B cell (primary cell): ENCODE measurements around the gene PAK6. TPM values are rescaled to one million over a fixed set of nuclear protein-coding genes. Genes with fewer than 3 reads are reported as not detected.

ENCODE experiments used
- ATAC-seq: fragments of 200-7000 bp; cut with Tn5 transposase; one replicate; pipeline ENCODE4 v1.10.0; 2021; ENCODE audit warnings: low read depth, mild to moderate bottlenecking, moderate number of reproducible peaks, moderate library complexity
- CTCF ChIA-PET: fragments of 350-600 bp; sonication (Branson Sonifier 250); formaldehyde crosslinking; loops from one replicate; lab custom pipeline; 2021; ENCODE audit warnings: antibody characterized with exemption, inconsistent platforms; lab: Charles Lee
- POLR2A ChIA-PET: fragments of 350-600 bp; sonication (Branson Sonifier 250); formaldehyde crosslinking; loops from one replicate; lab custom pipeline; 2021; ENCODE audit warnings: antibody characterized with exemption; lab: Charles Lee
- DNase-seq: peaks from one replicate; pipeline ENCODE4 v3.0.0; 2013
- H2AFZ ChIP-seq: 2 replicates; pipeline ENCODE4 v1.6.1; 2012; ENCODE audit warnings: mild to moderate bottlenecking, low read depth, low read length; ENCODE audit not compliant: insufficient read depth, poor library complexity, severe bottlenecking
- H3K27ac ChIP-seq, 2 donors: 1 replicate in 1 of 2; 2 replicates in 1 of 2; pipeline ENCODE4 v1.5.1; 2012 to 2013; ENCODE audit warnings: low read length in 2 of 2, mild to moderate bottlenecking in 2 of 2, moderate library complexity in 1 of 2
- H3K27me3 ChIP-seq, 4 experiments: fragments of 200-600 bp in 1 of 4; sonication (generic) in 1 of 4; replicated peaks in 1 of 4; 1 replicate in 2 of 4; 2 replicates in 2 of 4; pipeline versions ENCODE4 v1.6.1 to v1.7.0; 2013 to 2016; ENCODE audit warnings: low read length in 3 of 4, mild to moderate bottlenecking in 2 of 4, mixed read lengths in 1 of 4, moderate library complexity in 1 of 4; ENCODE audit not compliant: insufficient read depth in 4 of 4, control insufficient read depth in 3 of 4; ENCODE audit errors: control extremely low read depth in 1 of 4
- H3K36me3 ChIP-seq, 2 experiments: replicated peaks in 1 of 2; 1 replicate in 1 of 2; 2 replicates in 1 of 2; pipeline versions ENCODE4 v1.6.1 to v1.7.1; 2013; ENCODE audit warnings: low read length in 1 of 2; ENCODE audit not compliant: insufficient read depth in 2 of 2, control insufficient read depth in 1 of 2; ENCODE audit errors: control extremely low read depth in 1 of 2, extremely low read depth in 1 of 2
- H3K4me1 ChIP-seq, 2 donors: fragments of 200-600 bp in 1 of 2; sonication (generic) in 1 of 2; 1 replicate in 1 of 2; 2 replicates in 1 of 2; pipeline versions ENCODE4 v1.5.1 to v1.6.1; 2013 to 2017; ENCODE audit warnings: low read length in 2 of 2; ENCODE audit not compliant: control insufficient read depth in 2 of 2, insufficient read depth in 2 of 2
- H3K4me2 ChIP-seq: replicated peaks from 2 replicates; pipeline ENCODE3; 2012; ENCODE audit warnings: mild to moderate bottlenecking, low read depth, low read length; ENCODE audit not compliant: poor library complexity, severe bottlenecking
- H3K4me3 ChIP-seq, 5 experiments: fragments of 200-600 bp in 1 of 5; sonication (generic) in 1 of 5; 1 replicate in 3 of 5; 2 replicates in 2 of 5; pipeline versions ENCODE4 v1.5.1 to v1.7.0; 2011 to 2016; ENCODE audit warnings: low read length in 4 of 5, mild to moderate bottlenecking in 4 of 5, low read depth in 2 of 5, control low read depth in 1 of 5, moderate library complexity in 1 of 5; ENCODE audit not compliant: insufficient read depth in 1 of 5; ENCODE audit errors: control extremely low read depth in 1 of 5, extremely low read depth in 1 of 5
- H3K79me2 ChIP-seq: fragments of 200-600 bp; sonication (generic); one replicate; pipeline ENCODE4 v1.6.0; 2016; ENCODE audit warnings: low read length; ENCODE audit not compliant: control insufficient read depth, insufficient read depth
- H3K9ac ChIP-seq: fragments of 200-600 bp; sonication (generic); 2 replicates; pipeline ENCODE4 v1.6.1; 2017; ENCODE audit warnings: mild to moderate bottlenecking, low read length, moderate library complexity
- H3K9me3 ChIP-seq, 3 donors: one replicate each; pipeline versions ENCODE4 v1.6.1 to v1.7.1; 2013; ENCODE audit warnings: low read length in 2 of 3; ENCODE audit not compliant: control insufficient read depth in 2 of 3, insufficient read depth in 1 of 3; ENCODE audit errors: control extremely low read depth in 1 of 3
- H4K20me1 ChIP-seq: 2 replicates; pipeline ENCODE4 v1.6.0; 2012; ENCODE audit warnings: mild to moderate bottlenecking, low read length; ENCODE audit not compliant: insufficient read depth, control insufficient read depth, poor library complexity, severe bottlenecking
- H3K27ac Mint-ChIP-seq: one replicate; pipeline ENCODE4 v1.8.0; 2021; ENCODE audit warnings: mixed read lengths
- H3K27me3 Mint-ChIP-seq: one replicate; pipeline ENCODE4 v1.8.0; 2021; ENCODE audit warnings: mixed read lengths
- H3K4me1 Mint-ChIP-seq: one replicate; pipeline ENCODE4 v1.8.0; 2021; ENCODE audit warnings: mixed read lengths
- H3K4me3 Mint-ChIP-seq: one replicate; pipeline ENCODE4 v1.8.0; 2021; ENCODE audit warnings: mixed read lengths
- H3K9me3 Mint-ChIP-seq: one replicate; pipeline ENCODE4 v1.8.0; 2022; ENCODE audit warnings: mixed read lengths; ENCODE audit not compliant: insufficient read depth
- EZH2 ChIP-seq: IDR thresholded peaks from 2 replicates; pipeline ENCODE4 v1.6.1; 2012; ENCODE audit warnings: borderline replicate concordance, low read depth, mild to moderate bottlenecking, moderate library complexity, low read length; ENCODE audit not compliant: insufficient read depth, poor library complexity, severe bottlenecking
- WGBS: methylation state at CpG from one replicate; pipeline ENCODE4 v1.1.5; 2013; ENCODE audit warnings: missing lambda C conversion rate; ENCODE audit not compliant: insufficient coverage; 5-methylcytosine and 5-hydroxymethylcytosine counted together
- intact Hi-C: fragments of 100-400 bp; cut with micrococcal nuclease; formaldehyde crosslinking; loops from one replicate; pipeline ENCODE4 v1.10.0; 2022
- polyA plus RNA-seq: library from polyadenylated mRNA; depleted of rRNA; stranded (reverse); fragments of >200 nt; gene quantifications from 2 replicates; pipeline ENCODE4 v1.2.3, GENCODE V29; 2012
- total RNA-seq, 2 donors: library from RNA; stranded (reverse); fragments of 120-200 nt in 1 of 2; gene quantifications; 1 replicate in 1 of 2; 2 replicates in 1 of 2; pipeline versions ENCODE4 v1.2.3 to v1.2.4, GENCODE V29; 2013 to 2022
- TF ChIP-seq, protein P1 (sequence below): fragments of 200-600 bp; IDR thresholded peaks from one replicate; pipeline ENCODE4 v1.8.0; 2022; ENCODE audit warnings: antibody characterized with exemption, mild to moderate bottlenecking

Gene PAK6
- total and polyA plus RNA-seq, 2 donors (not counting 1 experiment from before 2014, with no cell fraction given) = 0.45 to 1.2 TPM

DNA sequence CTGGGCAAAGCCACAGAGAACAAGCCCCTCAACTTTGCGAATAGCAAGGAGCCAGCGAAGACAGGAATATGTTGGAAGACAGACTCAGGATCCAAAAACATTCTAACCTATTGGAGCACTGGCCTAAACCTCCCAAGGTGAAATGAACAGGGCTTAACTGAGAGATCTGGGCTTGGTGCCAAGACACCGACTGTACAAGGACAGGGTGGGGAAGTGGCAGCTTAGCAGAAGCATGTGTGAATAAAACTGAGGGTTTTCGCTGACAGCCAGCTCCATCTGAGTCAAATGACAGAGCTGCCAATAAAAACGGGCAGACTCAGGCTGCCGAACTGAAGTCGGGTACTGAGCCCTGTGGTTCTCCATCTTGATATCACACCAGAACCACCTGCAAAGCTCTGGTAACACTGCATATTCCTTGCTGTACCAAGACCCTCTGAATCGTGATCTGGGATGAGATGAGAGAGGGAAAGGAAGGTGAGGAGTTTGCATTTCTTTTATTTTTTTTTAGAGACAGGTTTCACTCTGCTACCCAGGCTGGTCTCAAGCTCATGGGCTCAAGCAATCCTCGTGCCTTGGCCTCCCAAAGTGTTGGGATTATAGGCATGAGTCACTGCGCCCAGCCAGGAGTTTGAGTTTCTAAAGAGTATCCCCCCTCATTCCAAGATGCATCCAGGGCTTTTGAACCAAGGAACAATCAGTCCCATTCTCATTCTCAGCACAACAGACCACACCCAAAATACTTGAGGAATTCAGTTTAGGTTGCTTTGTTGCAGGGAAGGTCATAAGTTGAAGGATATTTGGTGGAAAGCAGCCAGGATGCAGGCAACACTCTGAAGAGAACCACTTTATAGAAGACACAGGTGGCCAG is 74.9 kb downstream of the PAK6 start:
- 26% methylated on average over 8 of the region's 10 CpGs for WGBS
- CTCF ChIA-PET = interaction anchor here (0.6 to 14.9 kb wide), 10 partner anchors 7 to 95 kb away, joined by 3 to 227 read pairs (median 4); partner anchors contain the start of genes ANKRD63, CCDC9B and INAFM2
- Histone ChIP-seq H4K20me1 (no peaks in the 10 kb centered on the region), H3K4me2 (no peak overlapping the region), H2AFZ (no peak overlapping the region), H3K4me3 (no peak overlapping the region), H3K27me3 (peaks cover 0 to 5% (median 4%) of the 10 kb centered on the region in 4 experiments), H3K9me3 (no peaks in the 10 kb centered on the region), H3K9ac (no peak overlapping the region), H3K4me1 (peaks cover 27 to 40% of the 10 kb centered on the region in 2 donors), H3K27ac (no peak overlapping the region), H3K36me3 (no peaks in the 10 kb centered on the region), H3K79me2 (peaks cover 6% of the 10 kb centered on the region)
- Mint-ChIP-seq H3K9me3 (no peaks in the 10 kb centered on the region), H3K27me3 (peaks cover 8% of the 10 kb centered on the region), H3K27ac (no peak overlapping the region), H3K4me3 (no peak overlapping the region), H3K4me1 (peaks cover 31% of the 10 kb centered on the region)
- DNase-seq (no peak), ATAC-seq (no peak)
- TF ChIP-seq EZH2 = no peak
- intact Hi-C loops = no loop called here
- POLR2A ChIA-PET = interaction anchor here (1.0 kb wide), 1 partner anchor 9 kb away, joined by 3 read pairs; the partner anchor contains the start of gene INAFM2

DNA sequence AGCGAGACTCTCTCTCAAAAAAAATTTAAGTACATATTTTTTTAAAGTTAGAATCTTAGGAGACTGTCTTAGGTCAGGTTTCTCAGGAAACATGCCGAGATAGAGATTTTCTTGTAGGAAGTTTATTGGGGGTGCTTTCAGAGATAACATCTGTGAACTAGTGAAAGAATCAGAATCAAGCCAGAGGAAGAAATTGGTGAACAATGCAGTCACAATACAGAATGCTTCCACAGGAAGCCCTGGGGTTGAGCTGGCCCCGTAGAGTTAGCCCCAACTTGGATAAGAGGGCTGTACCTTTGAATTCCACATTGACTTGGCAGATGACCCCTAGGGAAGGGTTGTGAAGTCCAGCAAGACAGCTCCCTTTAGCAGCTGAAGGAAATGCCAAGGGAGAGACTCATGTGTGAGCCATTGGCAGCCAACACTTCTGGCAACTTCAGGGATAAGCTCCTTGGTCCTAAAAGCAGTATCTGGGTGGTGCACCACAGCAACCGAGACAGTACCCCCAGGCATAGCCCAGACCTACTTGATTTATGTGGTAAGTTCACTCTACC is 75.9 kb downstream of the PAK6 start:
- Histone ChIP-seq H3K4me3 (no peak overlapping the region), H3K27me3 (peaks cover 0 to 5% (median 4%) of the 10 kb centered on the region in 4 experiments), H3K79me2 (no peaks in the 10 kb centered on the region), H3K9me3 (no peaks in the 10 kb centered on the region), H3K4me1 (peaks cover 17 to 29% of the 10 kb centered on the region in 2 donors), H3K9ac (no peak overlapping the region), H2AFZ (no peak overlapping the region), H3K36me3 (no peaks in the 10 kb centered on the region), H3K4me2 (no peak overlapping the region), H4K20me1 (no peaks in the 10 kb centered on the region), H3K27ac (no peak overlapping the region)
- no peak for TF ChIP-seq EZH2
- TF ChIP-seq, protein P1, sequence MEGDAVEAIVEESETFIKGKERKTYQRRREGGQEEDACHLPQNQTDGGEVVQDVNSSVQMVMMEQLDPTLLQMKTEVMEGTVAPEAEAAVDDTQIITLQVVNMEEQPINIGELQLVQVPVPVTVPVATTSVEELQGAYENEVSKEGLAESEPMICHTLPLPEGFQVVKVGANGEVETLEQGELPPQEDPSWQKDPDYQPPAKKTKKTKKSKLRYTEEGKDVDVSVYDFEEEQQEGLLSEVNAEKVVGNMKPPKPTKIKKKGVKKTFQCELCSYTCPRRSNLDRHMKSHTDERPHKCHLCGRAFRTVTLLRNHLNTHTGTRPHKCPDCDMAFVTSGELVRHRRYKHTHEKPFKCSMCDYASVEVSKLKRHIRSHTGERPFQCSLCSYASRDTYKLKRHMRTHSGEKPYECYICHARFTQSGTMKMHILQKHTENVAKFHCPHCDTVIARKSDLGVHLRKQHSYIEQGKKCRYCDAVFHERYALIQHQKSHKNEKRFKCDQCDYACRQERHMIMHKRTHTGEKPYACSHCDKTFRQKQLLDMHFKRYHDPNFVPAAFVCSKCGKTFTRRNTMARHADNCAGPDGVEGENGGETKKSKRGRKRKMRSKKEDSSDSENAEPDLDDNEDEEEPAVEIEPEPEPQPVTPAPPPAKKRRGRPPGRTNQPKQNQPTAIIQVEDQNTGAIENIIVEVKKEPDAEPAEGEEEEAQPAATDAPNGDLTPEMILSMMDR = no peak
- Mint-ChIP-seq H3K27me3 (peaks cover 8% of the 10 kb centered on the region), H3K9me3 (no peaks in the 10 kb centered on the region), H3K27ac (no peak overlapping the region), H3K4me1 (peaks cover 20% of the 10 kb centered on the region), H3K4me3 (no peak overlapping the region)
- ATAC-seq = no peak
- WGBS = 36% methylated on average over 2 of the region's 4 CpGs
- no peak for DNase-seq
- CTCF ChIA-PET = interaction anchor here (0.9 to 14.9 kb wide), 6 partner anchors 6 to 105 kb away, joined by 3 to 204 read pairs (median 4); partner anchors contain the start of genes CCDC9B and INAFM2
- POLR2A ChIA-PET = interaction anchor here (1.0 kb wide), 1 partner anchor 8 kb away, joined by 3 read pairs; the partner anchor contains the start of gene INAFM2
- intact Hi-C loops = no loop called here
